Neural cell (in vitro differentiated cells): ENCODE results near the gene EVI2A. TPM values are rescaled to one million over a fixed set of nuclear protein-coding genes. Genes with fewer than 3 reads are reported as not detected.

Experiments
- H2AFZ ChIP-seq: fragments of 200-600, 300-800 bp; sonication (generic), shearing (Covaris generic); 2 replicates; pipeline ENCODE4 v1.6.0; 2014; ENCODE audit warnings: low read depth, mild to moderate bottlenecking, antibody characterized with exemption, low read length, moderate library complexity
- H3F3A ChIP-seq: fragments of 200-600 bp; shearing (Covaris generic); 2 replicates; pipeline ENCODE4 v1.6.1; 2016; ENCODE audit warnings: mild to moderate bottlenecking, moderate library complexity, mixed read lengths, antibody characterized with exemption, low read length; ENCODE audit not compliant: insufficient read depth, poor library complexity, severe bottlenecking
- H3K27ac ChIP-seq: fragments of 200-600, 300-800 bp; sonication (generic), shearing (Covaris generic); 2 replicates; pipeline ENCODE4 v1.5.1; 2014; ENCODE audit warnings: mild to moderate bottlenecking, low read length, moderate library complexity
- H3K27me3 ChIP-seq: fragments of 300-800, 200-600 bp; sonication (generic), shearing (Covaris generic); 2 replicates; pipeline ENCODE4 v1.6.0; 2014; ENCODE audit warnings: mild to moderate bottlenecking, low read depth, low read length, moderate library complexity; ENCODE audit not compliant: insufficient read depth
- H3K36me3 ChIP-seq: fragments of 300-800, 200-600 bp; sonication (generic), shearing (Covaris generic); 2 replicates; pipeline ENCODE4 v1.5.1; 2014; ENCODE audit warnings: mild to moderate bottlenecking, antibody characterized with exemption, low read length, moderate library complexity; ENCODE audit not compliant: insufficient read depth
- H3K4me2 ChIP-seq: fragments of 300-800, 200-600 bp; sonication (generic), shearing (Covaris generic); 2 replicates; pipeline ENCODE4 v1.6.0; 2014; ENCODE audit warnings: mild to moderate bottlenecking, low read length
- H3K4me3 ChIP-seq: fragments of 300-800, 200-600 bp; sonication (generic), shearing (Covaris generic); 2 replicates; pipeline ENCODE4 v1.5.1; 2014; ENCODE audit warnings: mild to moderate bottlenecking, low read length, moderate library complexity
- H3K79me2 ChIP-seq: fragments of 200-600 bp; shearing (Covaris generic); replicated peaks from 2 replicates; pipeline ENCODE4 v1.6.0; 2014; ENCODE audit warnings: mild to moderate bottlenecking, low read length, moderate library complexity; ENCODE audit not compliant: insufficient read depth
- H3K9ac ChIP-seq: fragments of 300-800, 200-600 bp; sonication (generic), shearing (Covaris generic); 2 replicates; pipeline ENCODE4 v1.6.1; 2016; ENCODE audit warnings: mild to moderate bottlenecking, low read length, mixed read lengths
- H3K9me2 ChIP-seq: fragments of 200-600 bp; shearing (Covaris generic); 2 replicates; pipeline ENCODE4 v1.6.1; 2016; ENCODE audit warnings: mild to moderate bottlenecking, low read length, mixed read lengths; ENCODE audit not compliant: insufficient read depth
- H3K9me3 ChIP-seq: fragments of 200-600, 300-800 bp; sonication (generic), shearing (Covaris generic); 2 replicates; pipeline ENCODE4 v1.6.1; 2016; ENCODE audit warnings: mild to moderate bottlenecking, mixed run types, low read length, moderate library complexity, mixed read lengths
- H4K20me1 ChIP-seq: fragments of 200-600 bp; shearing (Covaris generic); 2 replicates; pipeline ENCODE4 v1.6.1; 2016; ENCODE audit warnings: mild to moderate bottlenecking, mixed run types; ENCODE audit not compliant: insufficient read depth
- EZH2 ChIP-seq: fragments of 200-600, 300-800 bp; shearing (Covaris generic), sonication (generic); IDR thresholded peaks from 2 replicates; pipeline ENCODE4 v1.6.1; 2014; ENCODE audit warnings: antibody characterized with exemption, low read length, borderline replicate concordance, mild to moderate bottlenecking; ENCODE audit not compliant: insufficient read depth, poor library complexity, severe bottlenecking
- MXI1 ChIP-seq: fragments of 450-650 bp; conservative IDR thresholded peaks from 2 replicates; pipeline ENCODE4 v1.6.1; 2014; ENCODE audit warnings: antibody characterized with exemption, mild to moderate bottlenecking; ENCODE audit not compliant: poor library complexity, severe bottlenecking
- POLR2AphosphoS5 ChIP-seq: IDR thresholded peaks from 2 replicates; pipeline ENCODE4 v1.6.1; 2012
- RAD21 ChIP-seq: fragments of 450-650 bp; conservative IDR thresholded peaks from 2 replicates; pipeline ENCODE4 v1.6.1; 2014; ENCODE audit warnings: antibody characterized with exemption, mild to moderate bottlenecking, moderate library complexity
- REST ChIP-seq: IDR thresholded peaks from 2 replicates; pipeline ENCODE4 v1.6.1; 2012; ENCODE audit warnings: borderline replicate concordance
- TAF1 ChIP-seq: IDR thresholded peaks from 2 replicates; pipeline ENCODE4 v1.6.1; 2012; ENCODE audit warnings: low read depth
- polyA plus RNA-seq: library from polyadenylated mRNA; depleted of rRNA; stranded (reverse); fragments of >200 nt; gene quantifications from 2 replicates; pipeline ENCODE4 v1.2.3, GENCODE V29; 2014
- TF ChIP-seq, protein P1 (sequence below): fragments of 450-650 bp; IDR thresholded peaks from 2 replicates; pipeline ENCODE4 v1.5.1; 2014; ENCODE audit warnings: antibody characterized with exemption, mild to moderate bottlenecking, moderate library complexity; ENCODE audit not compliant: poor library complexity, severe bottlenecking

EVI2A gene
- polyA plus RNA-seq, 1 donor from 2014 or later = not detected

DNA sequence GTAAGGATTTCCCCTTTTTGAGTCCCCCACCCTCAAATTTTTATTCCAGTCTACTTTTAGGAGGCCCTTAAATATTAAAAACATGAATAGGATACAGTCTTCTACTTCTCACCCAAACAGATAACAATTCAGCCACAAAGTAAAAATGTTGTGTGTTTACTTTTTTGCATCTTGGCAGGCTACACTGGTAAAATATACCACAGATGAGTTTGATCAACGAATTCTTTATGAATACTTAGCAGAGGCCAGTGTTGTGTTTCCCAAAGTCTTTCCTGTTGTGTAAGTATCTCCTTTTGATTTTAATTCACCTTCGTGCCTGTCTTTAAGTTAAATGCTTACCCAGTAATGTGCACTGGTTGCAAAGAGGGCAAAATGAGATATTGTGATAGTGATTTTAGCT lies 35.7 kb upstream of the EVI2A start:
- Histone ChIP-seq H3K36me3 (peaks cover 15% of the 10 kb centered on the region), H3K4me3 (no peak overlapping the region), H2AFZ (no peak overlapping the region), H3K4me2 (no peak overlapping the region), H3K9ac (no peak overlapping the region), H3K79me2 (no peaks in the 10 kb centered on the region), H3K27me3 (no peaks in the 10 kb centered on the region), H3K27ac (no peak overlapping the region), H3K9me2 (no peaks in the 10 kb centered on the region), H3F3A (no peaks in the 10 kb centered on the region), H4K20me1 (no peaks in the 10 kb centered on the region), H3K9me3 (no peaks in the 10 kb centered on the region)
- TF ChIP-seq RAD21 = no peak
- TF ChIP-seq REST = no peak

GRCh38 chr17:31355935-31356334 lies 34.5 kb upstream of the EVI2A start:
- Histone ChIP-seq H3K4me3 (no peak overlapping the region), H3K36me3 (peaks cover 15% of the 10 kb centered on the region), H3K27ac (no peak overlapping the region), H3K27me3 (no peaks in the 10 kb centered on the region), H3K9me3 (no peaks in the 10 kb centered on the region), H3K9me2 (no peaks in the 10 kb centered on the region), H3K9ac (no peak overlapping the region), H3K4me2 (no peak overlapping the region), H2AFZ (no peak overlapping the region), H4K20me1 (no peaks in the 10 kb centered on the region), H3K79me2 (no peaks in the 10 kb centered on the region), H3F3A (no peaks in the 10 kb centered on the region)
- TF ChIP-seq MXI1 (no peak), POLR2AphosphoS5 (no peak), REST (no peak), EZH2 (no peak), TAF1 (no peak)
- TF ChIP-seq, protein P1, sequence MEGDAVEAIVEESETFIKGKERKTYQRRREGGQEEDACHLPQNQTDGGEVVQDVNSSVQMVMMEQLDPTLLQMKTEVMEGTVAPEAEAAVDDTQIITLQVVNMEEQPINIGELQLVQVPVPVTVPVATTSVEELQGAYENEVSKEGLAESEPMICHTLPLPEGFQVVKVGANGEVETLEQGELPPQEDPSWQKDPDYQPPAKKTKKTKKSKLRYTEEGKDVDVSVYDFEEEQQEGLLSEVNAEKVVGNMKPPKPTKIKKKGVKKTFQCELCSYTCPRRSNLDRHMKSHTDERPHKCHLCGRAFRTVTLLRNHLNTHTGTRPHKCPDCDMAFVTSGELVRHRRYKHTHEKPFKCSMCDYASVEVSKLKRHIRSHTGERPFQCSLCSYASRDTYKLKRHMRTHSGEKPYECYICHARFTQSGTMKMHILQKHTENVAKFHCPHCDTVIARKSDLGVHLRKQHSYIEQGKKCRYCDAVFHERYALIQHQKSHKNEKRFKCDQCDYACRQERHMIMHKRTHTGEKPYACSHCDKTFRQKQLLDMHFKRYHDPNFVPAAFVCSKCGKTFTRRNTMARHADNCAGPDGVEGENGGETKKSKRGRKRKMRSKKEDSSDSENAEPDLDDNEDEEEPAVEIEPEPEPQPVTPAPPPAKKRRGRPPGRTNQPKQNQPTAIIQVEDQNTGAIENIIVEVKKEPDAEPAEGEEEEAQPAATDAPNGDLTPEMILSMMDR = no peak
